DMS114 treated with DMSO at 0.1 percent for 48 hours (cell line): ENCODE results near the gene NPHP4.

Experiments used
- DNase-seq: peaks from one replicate; lab custom pipeline; 2025; ENCODE audit not compliant: unreplicated experiment; lab: John Stamatoyannopoulos, UW

NPHP4 gene

GRCh38 chr1:5896706-5897660 is 95.2 kb downstream of the NPHP4 start:
- no peak for DNase-seq

- DNase-seq: no peak
These were observed 96.5 kb downstream of the NPHP4 start for GRCh38 chr1:5895446-5896406.

GRCh38 chr1:5893699-5894278 is 98.4 kb downstream of the NPHP4 start:
- DNase-seq: peak; percentile 5

- no peak for DNase-seq
These were observed 99.9 kb downstream of the NPHP4 start for GRCh38 chr1:5892329-5892728.

DNA sequence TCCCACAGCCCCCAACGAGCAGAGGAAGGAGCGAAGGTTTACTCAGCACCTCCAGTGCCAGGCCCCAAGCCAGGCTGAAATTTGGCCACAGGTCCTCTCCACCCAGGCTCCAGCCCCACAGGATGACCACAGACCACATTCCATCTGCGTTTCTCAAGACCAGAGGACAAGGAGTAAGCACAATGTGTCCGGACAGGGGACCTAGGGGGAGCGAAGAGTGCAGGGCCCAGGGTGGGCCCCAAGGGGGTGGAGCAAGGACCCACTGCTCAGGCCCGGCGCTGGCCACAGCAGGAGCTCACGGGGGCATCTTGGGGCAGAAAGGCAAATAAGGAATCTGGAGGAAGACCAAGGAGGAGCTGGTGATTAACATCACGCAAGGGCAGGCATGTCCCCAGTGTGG is 100.5 kb downstream of the NPHP4 start:
- DNase-seq: no peak

GRCh38 chr1:5891137-5891536 is 101.1 kb downstream of the NPHP4 start:
- no peak for DNase-seq

DNA sequence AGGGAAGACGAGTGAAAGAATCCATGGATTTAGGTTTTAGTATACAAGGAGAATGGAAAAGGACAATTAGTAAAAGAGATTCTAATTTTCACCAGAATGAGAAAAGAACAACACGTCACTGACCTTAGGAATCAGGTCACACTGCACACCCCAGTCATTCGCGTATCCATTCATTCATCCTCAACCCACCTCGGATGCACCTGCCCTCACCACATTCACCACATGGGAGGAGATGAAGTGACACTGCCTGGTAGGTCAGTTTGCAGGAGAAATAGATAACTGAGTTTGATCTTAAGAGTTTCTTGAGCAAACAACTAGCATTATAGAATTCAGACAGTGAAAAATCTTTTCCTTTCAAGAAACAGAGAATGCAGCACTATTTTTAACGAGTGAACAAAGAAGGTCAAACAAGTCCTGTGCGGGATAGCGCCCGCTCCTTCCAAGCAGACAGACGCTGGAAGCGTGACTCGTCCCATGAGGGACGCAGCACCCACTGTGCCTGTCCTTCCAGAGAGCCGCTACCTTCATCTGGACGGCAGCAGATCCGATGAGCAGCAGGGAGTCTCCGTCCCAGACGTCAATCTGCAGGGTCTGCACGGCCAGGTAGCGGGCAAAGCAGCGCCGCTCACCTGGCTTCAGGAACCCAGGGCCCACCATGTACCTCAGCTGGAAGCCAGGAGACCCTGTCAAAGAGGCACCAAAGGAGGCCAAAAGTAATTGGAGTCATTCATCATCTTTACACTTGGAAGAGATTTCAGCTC is 101.7 kb downstream of the NPHP4 start:
- no peak for DNase-seq

DNA sequence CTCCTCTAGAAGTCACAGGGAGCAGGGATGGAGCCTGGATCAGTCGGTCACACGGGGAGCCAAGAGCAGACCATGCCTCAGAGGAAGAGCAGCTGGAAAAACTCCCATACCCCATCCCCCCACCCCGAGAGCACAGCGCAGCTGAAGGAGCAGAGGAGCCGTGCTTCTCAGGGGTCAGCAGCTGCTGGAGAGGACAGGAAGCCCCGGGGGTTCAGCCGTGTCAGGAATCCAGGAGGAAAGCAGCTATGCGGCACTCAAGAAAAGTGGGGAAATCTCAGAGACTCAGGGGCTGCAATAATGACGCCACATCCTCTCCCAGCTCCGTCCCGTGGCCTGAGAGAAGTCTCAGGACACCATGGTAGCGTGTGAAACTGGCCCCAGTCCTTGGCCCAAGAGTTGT is 102.3 kb downstream of the NPHP4 start:
- no peak for DNase-seq

DNA sequence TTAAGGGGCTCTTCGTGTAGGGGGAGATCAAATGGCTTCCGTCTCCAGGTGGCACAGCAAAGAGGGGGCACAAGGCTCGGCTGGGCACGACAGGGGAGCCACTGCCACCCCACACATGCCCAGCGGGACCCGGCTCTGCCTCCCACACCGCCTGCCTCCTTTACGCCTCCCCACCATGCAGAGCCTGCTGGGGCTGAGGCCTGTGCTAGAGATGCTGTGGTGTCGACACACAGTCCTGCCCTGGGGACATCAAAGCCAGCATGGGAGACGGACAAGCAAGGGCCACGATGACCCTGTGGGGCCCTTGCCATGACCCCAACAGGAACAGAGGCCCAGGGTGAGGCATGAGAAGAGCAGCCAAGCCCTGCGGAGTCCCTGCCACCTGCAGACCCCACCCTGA is 102.8 kb downstream of the NPHP4 start:
- DNase-seq: no peak

DNA sequence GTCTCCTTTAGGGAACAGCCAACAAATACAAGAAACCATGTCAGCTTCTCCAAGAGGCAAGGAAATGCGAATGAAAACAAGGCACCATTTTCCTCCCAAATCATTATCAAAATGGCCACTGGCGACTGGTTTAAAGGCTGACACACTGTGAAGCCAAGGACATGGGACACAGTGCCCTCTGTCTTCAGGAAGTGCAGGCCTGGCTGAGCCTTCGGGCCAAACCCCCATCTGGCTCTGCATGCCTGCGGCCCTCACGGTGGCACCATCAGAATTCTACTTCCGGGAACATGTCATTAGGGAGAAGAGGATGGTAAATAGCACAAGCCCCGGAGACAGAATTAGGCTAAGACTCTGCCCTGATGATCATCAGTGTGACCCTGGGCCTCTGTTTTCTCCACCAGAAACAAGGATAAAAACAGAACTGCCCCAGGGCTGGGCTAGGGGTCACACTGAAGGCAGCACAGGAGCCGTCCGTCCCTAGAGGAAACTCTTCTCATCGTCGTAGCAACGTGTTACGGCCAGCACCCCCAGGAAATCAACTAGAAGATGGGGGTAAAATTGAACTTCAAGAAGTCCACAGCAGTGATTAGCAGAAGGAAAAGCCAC is 103.5 kb downstream of the NPHP4 start:
- no peak for DNase-seq

DNA sequence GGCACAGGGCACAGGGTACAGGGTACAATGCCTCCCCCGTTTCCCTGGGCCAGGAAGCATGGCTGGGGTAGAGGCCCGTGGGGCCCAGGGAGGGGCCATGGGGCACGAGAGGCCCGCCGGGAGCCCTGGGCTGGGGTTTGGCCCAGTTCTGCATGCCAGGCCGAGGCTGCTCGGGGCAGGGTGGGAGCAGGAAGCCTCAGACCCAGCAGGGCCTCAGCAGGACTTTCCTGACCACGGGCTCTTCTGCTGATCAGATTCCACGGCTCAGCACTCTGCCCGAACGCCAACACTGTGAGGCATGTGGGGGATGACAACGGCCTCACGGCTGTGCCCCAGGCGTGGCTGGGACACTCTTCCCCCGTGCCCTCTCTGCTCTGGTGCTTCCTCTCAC is 104.3 kb downstream of the NPHP4 start:
- DNase-seq: no peak

GRCh38 chr1:5887349-5887970 is 104.8 kb downstream of the NPHP4 start:
- no peak for DNase-seq

DNA sequence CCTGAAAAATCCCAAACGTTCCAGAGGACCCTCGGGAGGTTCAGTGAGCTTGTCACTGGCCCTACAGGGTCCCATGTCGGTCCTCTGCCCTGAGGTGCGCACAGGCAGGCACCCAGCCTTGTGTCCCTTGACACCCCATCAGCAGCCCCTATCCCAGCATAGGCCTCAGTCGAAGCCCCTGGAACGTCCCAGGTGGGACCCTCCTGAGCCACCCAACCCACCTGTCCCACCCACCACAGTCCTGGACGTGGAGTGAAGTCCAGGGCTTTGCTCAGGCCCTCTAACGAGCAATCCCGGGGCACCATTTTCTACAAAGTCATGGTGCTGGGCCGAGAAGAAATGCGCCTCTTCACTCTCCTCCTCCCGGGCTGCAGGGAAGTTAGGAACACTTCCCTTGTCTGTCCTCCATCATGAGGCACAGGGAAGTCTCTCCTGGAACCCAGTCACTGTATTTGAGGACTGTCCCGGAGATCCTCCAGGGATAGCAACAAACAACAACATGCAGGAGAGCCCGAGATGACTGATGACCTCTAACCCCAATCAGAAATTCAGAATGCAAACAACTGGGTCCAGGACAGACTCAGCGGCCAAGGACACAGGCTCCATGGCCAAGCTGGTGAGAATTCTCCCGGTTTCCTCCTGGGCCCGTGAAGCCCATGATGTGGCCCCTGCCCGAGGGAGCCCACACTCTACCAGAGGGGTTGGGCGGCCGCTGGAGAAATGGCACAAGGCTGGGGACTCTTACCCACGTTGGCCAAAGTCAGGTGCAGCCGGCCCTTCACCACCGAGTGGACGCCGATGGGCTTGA is 105.5 kb downstream of the NPHP4 start:
- DNase-seq: no peak

GRCh38 chr1:5886140-5886483 is 106.1 kb downstream of the NPHP4 start:
- DNase-seq: no peak

- DNase-seq: no peak
These were observed 106.6 kb downstream of the NPHP4 start for GRCh38 chr1:5885471-5886139.

- DNase-seq: no peak
These were observed 108.1 kb downstream of the NPHP4 start for GRCh38 chr1:5884110-5884509.

- DNase-seq: no peak
These were observed 108.8 kb downstream of the NPHP4 start for GRCh38 chr1:5883129-5884048.
